ENCODE measurements around the gene MATN1.

MATN1 gene

DNA sequence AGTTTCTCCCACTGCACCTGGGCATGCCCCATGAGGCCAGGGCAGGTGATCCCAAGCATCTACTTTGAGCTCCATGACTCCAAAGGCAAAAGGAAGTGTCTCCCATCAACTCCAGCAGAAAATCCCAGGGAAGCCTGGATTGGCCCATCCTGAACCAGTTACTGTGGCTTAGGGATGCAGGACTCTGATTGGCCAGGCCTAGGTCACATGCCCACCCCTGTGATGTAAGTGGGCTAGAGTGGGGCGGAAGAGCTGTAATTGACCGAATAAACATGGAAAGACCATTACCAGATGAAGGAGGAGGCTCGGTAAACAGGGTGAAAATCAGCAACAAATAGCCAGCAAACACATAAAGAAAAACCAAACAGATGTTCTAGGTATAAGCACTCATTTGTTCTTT lies 45.2 kb downstream of the MATN1 start:
- no peak for DNase-seq

DNA sequence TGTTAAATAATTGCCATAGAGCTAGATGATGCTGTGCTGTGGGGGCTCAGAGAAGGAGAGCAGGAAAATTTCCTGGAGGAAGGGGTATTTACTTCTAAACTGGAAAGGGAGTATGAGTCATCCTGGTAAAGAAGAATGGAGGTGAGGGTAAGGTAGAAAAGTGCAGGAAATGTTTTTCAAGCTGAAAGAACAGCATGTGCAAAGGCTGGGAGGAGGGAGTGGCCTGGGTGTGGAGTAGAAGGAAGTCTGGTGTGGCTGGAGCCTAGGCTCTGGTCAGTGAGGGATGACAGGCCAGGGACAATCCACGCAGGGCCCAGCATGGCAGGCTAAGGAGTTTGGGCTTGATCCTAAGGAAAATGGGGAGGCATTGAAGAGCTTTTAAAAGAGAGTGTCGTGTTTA lies 45.9 kb downstream of the MATN1 start:
- DNase-seq, result no peak

DNA sequence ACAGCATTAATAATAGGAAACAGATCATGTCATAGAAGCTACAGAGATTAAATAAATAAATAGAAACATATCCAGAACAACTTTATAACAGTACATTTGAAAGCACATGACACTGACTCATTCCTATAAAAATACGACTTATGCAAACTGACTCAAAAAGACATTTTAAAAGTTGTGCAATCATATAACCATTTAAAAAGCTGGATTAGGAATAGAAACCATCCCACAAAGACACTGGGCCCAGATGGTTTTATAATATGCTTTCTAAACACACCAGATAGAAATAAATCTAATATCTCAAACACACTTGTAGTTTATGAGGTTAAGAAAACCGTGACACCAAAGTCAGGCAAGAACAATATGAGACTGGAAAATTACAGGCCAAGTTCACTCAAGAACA lies 47.6 kb downstream of the MATN1 start:
- DNase-seq, result no peak

DNA sequence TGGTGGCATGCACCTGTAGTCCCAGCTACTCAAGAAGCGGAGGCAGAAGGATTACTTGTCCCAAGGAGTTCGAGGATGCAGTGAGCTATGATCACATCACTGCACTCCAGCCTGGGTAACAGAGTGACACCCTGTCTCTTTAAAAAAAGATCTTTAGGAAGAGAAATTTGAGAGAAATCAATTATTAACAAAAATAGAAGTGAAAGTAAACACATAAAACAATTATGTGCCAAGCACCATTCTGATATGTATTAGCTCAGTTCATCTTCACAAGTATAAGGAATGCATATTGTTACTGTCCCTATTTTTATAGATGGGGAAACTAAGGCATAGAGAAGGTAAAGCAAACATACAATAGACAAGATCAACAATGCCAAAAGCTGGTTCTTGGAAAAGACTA lies 48.1 kb downstream of the MATN1 start:
- DNase-seq, result no peak

DNA sequence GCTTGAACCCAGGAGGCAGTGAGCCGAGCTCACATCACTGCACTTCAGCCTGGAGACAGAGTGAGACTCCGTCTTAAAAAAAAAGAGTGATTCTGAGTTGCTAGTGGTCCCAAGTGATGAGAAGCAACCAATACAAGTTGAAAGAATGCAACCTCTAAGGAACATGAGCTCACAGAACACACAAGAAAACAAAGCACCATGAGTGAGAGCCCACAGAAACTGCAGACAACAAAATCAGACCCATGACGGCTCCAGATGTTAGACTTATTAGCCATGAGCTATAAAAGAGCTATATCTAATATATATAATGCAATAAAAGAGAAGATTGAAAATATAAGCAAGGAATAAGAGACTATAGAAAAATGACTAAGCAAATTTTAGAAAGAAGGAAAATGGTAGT lies 50.0 kb downstream of the MATN1 start:
- no peak for DNase-seq

DNA sequence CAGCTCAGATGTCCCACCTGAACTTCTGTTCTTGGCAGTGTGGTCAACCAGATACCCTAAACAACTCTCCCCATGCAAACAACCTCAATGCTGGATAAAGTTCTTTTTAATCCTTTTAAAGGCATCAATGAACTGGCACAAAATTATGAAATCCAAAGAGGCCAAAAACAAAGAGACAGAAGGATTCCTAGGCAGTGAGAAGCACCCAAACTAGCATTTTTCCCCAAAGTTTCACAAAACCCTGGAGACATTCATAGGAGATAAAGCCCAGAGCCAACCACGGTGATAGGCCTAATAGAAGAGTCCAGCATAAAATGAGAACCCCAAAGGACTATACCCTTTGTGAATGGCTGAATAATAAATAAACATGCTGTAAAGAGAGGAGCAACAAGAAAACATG lies 50.7 kb downstream of the MATN1 start:
- no peak for DNase-seq

DNA sequence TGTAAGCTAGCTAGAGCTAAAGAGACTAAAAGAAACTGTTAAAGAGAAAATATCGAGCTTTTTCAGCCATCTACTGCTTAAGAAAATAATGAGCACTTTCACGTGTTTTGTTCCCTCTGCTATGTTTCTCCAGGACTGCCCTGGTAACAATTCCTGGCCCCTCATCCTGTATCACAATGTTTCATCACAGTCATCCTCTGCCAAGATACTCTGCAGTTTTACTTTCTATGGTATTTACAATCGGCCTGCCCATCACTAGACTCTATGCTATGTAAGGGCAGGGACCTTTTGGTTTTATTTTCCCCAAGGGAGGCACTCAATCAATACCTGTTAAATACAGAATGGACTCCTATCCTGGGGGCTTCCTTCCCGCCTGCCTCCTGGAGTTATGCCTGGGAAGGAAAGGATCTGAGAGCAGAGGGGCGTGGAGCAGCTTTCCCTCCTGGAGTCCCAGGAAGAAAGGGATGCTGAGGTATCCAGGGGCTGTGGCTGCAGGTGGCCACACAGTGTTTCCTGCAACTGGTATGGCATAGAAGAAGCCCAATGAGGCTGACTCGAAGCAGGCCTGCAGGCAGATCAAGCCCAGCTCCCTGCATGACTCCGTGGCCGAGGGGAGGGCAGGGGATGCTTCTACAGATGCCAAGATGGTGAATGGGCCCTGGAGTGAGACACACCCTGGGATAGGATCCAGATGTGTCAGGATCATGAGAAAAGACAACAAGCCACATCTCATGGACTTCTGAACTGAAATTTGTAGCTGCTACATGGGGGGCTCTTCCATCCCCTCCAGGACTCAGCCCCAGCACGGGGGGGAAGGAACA lies 52.9 kb downstream of the MATN1 start:
- no peak for DNase-seq

DNA sequence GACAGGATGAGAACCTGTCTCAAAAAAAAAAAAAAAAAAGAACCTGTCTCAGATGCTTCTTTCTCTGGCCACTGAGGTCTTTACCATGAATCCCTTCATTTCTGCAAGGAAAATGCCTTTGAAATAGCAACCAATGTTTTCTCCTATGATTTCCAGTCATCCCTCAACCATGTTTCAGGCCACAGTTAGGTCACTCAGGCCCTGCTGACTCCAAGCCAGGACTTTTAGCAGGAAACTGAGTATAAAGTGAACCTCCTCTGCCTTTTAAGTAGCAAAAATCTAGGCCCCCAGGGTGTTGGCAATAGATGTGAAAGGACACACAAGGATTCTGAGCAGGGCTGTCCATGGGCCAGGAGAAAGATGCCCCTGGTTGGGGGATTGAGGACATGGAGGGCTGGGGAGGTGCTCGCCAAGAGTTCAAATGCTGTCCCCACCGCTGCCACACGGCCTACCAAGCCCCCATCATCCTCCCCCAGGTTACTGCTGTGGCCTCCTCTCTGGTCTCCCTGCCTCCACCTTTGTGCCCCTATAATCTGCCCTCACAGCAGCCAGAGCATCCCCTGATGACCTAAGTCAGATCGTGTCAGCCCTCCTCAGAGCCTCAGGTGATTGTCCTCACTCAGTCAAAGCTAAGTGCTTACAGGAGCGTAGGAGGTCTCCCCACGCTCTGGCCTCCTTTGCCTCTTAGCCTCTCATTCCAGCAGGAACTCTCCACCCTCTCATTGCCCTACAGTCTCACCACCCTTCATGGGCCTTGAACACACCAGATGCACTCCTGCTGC lies 54.6 kb downstream of the MATN1 start:
- DNase-seq, result no peak

DNA sequence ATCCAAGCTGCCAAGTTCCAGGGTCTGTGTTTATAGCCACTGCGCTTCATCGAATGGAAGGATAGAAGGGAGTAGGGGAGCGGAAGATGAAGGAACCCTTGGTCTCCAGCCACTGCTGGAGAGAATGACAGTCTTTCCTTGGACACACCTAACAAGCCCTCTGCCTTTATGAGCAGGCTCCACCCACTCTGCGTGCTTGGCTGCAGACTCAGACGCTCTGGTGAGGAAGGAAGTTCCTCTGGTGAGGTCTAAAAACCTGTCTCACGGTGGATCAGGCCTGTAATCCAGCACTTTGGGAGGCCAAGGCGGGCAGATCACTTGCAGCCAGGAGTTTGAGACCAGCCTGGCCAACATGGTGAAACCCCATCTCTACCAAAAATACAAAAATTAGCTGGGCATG lies 55.4 kb downstream of the MATN1 start:
- DNase-seq, result no peak

DNA sequence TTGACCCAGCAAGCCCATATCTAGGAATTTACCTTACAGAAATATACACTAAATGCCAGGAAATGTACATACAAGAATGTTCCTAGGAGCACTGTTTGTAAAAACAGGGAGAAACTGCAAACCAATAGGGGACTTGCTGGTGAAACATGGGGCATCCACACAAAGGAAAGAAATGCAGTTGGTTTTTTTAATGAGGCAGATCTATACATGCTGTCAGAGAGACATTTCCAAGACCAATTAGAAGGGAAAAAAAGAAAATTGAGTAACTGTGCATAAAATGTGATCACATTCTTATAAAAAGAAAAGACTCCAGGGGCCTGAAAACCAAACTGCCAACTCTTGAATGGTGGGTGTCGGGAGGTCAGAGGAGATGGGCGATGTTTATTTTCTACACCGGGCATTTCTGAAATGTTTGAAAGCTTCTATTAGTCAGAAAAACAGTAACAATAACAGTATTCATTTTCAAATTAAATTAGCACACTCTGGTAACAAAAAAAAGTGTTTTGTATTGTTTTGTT lies 56.6 kb downstream of the MATN1 start:
- DNase-seq, result no peak

DNA sequence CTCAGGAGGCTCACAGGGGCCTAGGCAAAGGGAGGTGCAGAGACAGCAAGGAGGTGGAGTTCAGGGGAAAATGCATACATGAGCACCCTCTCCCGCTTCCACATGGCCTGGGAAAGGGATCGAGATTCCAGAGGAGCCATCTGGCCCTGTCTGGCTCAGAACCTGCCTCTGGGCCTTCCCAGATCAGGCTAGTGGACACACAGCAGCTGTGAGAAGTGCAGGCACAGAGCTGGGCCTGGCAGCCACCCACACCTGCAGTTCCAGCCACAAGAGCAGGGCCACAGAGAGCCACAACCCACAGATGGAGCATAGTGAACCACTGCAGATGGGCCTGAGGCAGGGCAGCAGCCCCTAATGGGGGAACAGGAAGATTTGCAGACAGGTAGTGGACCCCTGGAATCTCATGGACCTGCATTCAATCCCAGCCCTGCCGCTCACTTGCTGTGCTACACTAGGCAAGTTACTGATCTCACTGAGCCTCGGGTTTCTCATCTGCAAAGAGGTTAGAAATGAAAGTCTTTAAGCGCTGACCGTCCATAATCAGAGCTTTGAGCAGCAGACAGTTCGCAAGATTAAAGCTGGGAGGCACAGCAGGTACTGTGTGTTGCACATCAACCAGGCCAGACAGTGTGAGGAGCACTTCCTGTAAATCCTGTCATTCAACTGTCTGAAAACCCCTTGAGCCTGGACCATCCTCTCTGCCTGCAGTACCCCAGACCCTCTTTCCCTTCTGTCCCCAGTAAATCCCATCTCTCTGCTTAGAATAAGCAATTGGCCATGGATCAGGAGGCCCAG lies 58.0 kb downstream of the MATN1 start:
- DNase-seq, result no peak

DNA sequence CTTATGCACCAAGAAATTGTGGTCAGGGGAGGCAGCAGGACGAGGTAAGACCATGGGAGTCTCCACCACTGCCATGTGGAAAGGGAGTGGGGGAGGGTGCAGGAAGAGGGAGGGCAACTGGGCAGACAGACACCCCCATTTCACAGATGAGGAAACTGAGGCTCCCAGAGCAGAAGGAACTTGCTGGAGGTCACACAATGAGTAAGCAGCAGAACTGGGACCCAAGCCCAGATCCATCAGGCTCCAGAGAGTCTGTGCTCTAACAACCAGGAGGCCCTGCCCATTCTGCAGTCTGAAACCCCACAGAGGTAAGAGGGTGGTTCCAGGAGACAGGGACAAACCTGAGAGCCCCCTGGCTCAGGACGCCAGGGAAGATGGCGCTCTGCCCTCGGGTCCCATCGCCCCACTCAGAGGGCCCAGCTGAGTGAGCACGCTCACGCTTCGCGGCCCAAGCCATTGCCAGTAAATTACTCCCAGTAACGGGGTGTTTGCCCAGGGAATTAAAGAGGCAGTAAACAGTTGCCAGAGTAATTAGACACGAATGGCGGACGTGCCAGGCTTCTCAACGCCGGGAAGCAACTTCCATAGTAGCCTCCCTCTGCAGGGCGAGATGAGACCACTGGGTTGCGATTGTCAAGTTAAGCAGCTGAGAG lies 59.2 kb downstream of the MATN1 start:
- no peak for DNase-seq

DNA sequence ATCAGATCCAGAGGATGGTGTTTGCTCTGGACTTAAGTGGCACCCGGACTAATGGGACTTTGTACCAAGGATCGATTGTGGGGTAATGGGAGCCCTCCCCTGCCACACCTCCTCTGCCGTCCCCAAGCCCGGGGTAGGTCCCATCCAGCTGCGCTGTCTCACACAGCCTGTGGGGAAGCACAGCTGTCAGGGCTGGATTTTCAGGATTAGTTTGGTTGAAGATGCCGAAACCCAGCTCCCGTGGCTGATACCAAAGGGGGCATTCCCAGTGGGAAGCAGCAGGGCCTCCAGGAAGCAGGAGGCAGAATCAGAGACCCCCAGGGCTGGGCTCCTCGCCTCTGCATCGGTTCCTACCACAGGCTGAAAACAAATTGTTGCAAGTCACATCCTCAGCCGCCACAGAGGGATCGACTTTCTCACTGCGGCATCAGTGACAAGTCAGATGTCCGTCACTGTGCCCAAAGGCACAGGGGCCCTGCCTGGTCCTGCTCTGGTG lies 59.7 kb downstream of the MATN1 start:
- DNase-seq, result no peak

DNA sequence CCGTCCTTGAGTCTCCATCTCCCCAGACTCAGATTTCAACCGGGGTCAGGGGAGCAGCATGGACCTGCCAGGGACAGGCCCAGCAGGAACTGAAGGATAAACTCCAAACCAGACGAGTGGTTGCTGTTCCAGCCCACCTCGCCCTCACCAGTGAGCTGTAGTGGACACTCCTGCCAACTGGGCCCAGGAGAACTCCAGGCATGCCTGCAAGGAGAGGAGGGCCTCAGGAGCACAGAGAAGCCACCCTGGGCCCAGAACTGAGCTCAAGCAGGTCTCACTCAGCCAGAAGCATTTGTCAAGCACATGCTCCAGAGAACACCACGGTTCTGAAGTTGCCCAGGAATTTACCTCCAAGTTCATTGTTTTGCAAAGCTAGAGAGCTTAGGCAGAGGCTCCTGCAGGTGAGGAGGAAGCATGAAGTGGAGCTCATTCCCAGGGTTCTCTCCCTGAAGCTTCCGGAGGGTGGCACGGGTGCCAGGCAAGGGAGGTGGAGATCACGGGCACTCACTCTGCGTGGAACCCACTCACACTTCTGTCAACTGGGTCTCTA lies 61.0 kb downstream of the MATN1 start:
- no peak for DNase-seq

DNA sequence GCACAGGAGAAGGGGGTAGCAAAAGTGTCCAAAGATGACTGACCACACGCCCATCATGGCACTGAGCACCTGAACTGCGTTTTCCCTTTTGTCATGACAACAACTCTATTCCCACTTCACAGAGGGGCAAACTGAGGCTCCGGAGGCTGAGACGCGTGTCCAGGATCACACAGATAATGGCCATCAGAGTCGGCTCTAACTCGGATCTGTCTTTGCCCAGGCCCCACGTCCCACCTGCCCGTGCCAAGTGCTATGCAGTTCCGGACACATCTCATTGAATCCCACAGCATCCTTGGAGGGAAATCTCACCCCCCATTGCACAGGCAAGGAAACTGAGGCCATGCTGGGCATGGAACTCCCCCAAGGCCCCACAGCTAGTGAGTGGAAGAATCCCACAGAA lies 62.1 kb downstream of the MATN1 start:
- DNase-seq, result no peak
